ENCODE measurements around the gene TRIAP1. TPM values are rescaled to one million over a fixed set of nuclear protein-coding genes. Genes with fewer than 3 reads are reported as not detected.

TRIAP1 gene
- total and polyA plus RNA-seq, 4 experiments from 2014 or later, result 17.3 to 65.0 (median 34.5) TPM

DNA sequence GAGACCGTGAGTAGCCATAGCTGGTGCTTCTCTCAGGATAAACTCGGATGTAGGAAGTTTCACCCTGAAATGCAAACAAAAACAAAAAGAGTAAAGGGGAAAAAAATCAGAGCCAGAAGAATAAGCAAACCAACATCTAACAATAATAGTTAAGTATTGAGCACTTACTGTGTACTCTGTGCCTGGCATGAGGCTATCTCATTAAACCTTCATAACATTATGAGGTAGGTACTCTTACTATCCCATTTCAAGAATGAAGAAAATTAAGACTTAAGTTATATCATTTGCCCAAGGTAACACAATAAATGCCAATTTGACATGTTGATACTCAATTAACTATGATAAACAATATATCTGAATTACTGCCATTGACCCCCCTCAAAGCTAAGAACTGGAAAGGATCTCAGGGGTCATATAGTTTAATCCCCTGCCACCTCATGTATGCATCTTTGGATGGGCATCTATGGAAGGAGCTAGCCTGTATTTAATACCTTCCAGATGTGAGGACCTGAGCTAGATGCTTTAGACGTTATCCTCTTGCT is 16.0 kb upstream of the TRIAP1 start:
- intact Hi-C loops (cut with micrococcal nuclease), result no loop called here

GRCh38 chr12:120460157-120460556 is 14.0 kb upstream of the TRIAP1 start:
- H3K27me3 Mint-ChIP-seq, result no peaks in the 10 kb centered on the region
- no peaks in the 10 kb centered on the region for H3K4me1 ChIP-seq (ENCODE audit: insufficient read depth, low read length)
- H3K9me3 ChIP-seq (ENCODE audit: control insufficient read depth in 1 of 2, low read length in 2 of 2), result no peaks in the 10 kb centered on the region
- H3K27ac Mint-ChIP-seq, result no peak overlapping the region
- intact Hi-C loops (cut with micrococcal nuclease), result no loop called here
- no peaks in the 10 kb centered on the region for H3K27me3 ChIP-seq (ENCODE audit: insufficient read depth, low read length)
- peaks cover 58% of the 10 kb centered on the region for H3K36me3 ChIP-seq (ENCODE audit: insufficient read depth, low read length)
- ChIA-PET CTCF (ENCODE audit: partially characterized antibody) (interaction anchor here (1.0 to 19.4 kb wide), 4 partner anchors 9 to 36 kb away, joined by 3 to 187 read pairs (median 11); partner anchors contain the start of genes COX6A1, DYNLL1 and SRSF9), POLR2A (ENCODE audit: partially characterized antibody) (interaction anchor here (2.9 kb wide), 1 partner anchor 9 kb away, joined by 15 read pairs; the partner anchor contains the start of gene SRSF9)
- H3K9me3 Mint-ChIP-seq, result no peaks in the 10 kb centered on the region
- no peak overlapping the region for H3K27ac ChIP-seq (ENCODE audit: low read depth, low read length)
- DNase-seq, result no peak
- peaks cover 60 to 81% of the 10 kb centered on the region in 2 donors for H3K36me3 Mint-ChIP-seq
- H3K4me3 Mint-ChIP-seq, result no peak overlapping the region
- H3K4me1 Mint-ChIP-seq, result peaks cover under 1 to 16% (median 5%) of the 10 kb centered on the region in 4 donors
- H3K4me3 ChIP-seq (ENCODE audit: low read length in 2 of 2), result no peak overlapping the region

More for the DNA sequence above, 16.0 kb upstream of the TRIAP1 start:
- POLR2A ChIA-PET (ENCODE audit: partially characterized antibody), result interaction anchor here (2.0 to 2.2 kb wide), 2 partner anchors 34 to 170 kb away, joined by 4 to 8 read pairs; partner anchors contain the start of genes DYNLL1 and RNU4-2
- Histone ChIP-seq H3K27ac (ENCODE audit: low read depth, low read length) (no peak overlapping the region), H3K36me3 (ENCODE audit: insufficient read depth, low read length) (peaks cover 56% of the 10 kb centered on the region), H3K9me3 (ENCODE audit: control insufficient read depth in 1 of 2, low read length in 2 of 2) (no peaks in the 10 kb centered on the region), H3K4me1 (ENCODE audit: insufficient read depth, low read length) (peaks cover 15% of the 10 kb centered on the region), H3K27me3 (ENCODE audit: insufficient read depth, low read length) (no peaks in the 10 kb centered on the region), H3K4me3 (ENCODE audit: low read length in 2 of 2) (no peak overlapping the region)
- Mint-ChIP-seq H3K27me3 (no peaks in the 10 kb centered on the region), H3K27ac (peak overlapping the region in 2 of 7 donors; percentile 24 to 27), H3K9me3 (no peaks in the 10 kb centered on the region), H3K36me3 (peaks cover 57 to 83% of the 10 kb centered on the region in 2 donors), H3K4me1 (peaks cover 5 to 24% (median 16%) of the 10 kb centered on the region in 4 donors), H3K4me3 (no peak overlapping the region)
- DNase-seq, result no peak
- CTCF ChIA-PET (ENCODE audit: partially characterized antibody), result interaction anchor here (15.8 kb wide), 1 partner anchor 11 kb away, joined by 187 read pairs; the partner anchor contains the start of genes GATC and TRIAP1

DNA sequence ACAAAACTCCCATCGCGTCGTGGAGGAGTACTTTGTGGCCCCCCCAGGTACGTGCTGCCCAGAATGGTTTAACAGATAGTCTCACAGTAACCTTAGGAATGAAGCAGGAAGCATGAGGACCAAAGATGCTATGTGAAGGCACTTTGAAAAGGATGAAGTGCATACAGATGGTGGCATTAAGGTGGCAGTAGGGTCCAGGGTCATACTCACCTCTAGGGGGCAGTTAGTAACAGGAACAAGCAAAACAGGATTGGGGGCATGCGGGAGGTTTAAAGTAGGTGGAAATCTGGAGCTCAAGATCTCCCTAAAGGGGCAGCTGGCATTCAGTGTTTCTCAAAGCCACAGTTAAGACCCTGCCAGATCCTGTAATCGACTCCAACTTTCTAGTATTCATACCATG is 10.9 kb upstream of the TRIAP1 start:
- no peak for DNase-seq
- CTCF ChIA-PET (ENCODE audit: partially characterized antibody), result interaction anchor here (0.8 to 19.4 kb wide), 7 partner anchors 12 to 192 kb away, joined by 4 to 187 read pairs (median 5); partner anchors contain the start of genes COX6A1, GATC, POP5 and SRSF9
- peaks cover 35 to 60% of the 10 kb centered on the region in 2 donors for H3K36me3 Mint-ChIP-seq

GRCh38 chr12:120455302-120455701 is 9.1 kb upstream of the TRIAP1 start:
- intact Hi-C loops (cut with micrococcal nuclease), result no loop called here
- H3K27ac Mint-ChIP-seq, result peak overlapping the region in 2 of 7 donors; percentile 22 to 62
- H3K36me3 ChIP-seq (ENCODE audit: insufficient read depth, low read length), result peaks cover 34% of the 10 kb centered on the region
- H3K36me3 Mint-ChIP-seq, result peaks cover 27 to 52% of the 10 kb centered on the region in 2 donors
- H3K27me3 Mint-ChIP-seq, result no peaks in the 10 kb centered on the region
- H3K4me3 ChIP-seq (ENCODE audit: low read length in 2 of 2), result no peak overlapping the region
- peaks cover 0 to 11% (median 6%) of the 10 kb centered on the region in 4 donors for H3K4me1 Mint-ChIP-seq
- H3K27ac ChIP-seq (ENCODE audit: low read depth, low read length), result no peak overlapping the region
- no peaks in the 10 kb centered on the region for H3K9me3 ChIP-seq (ENCODE audit: control insufficient read depth in 1 of 2, low read length in 2 of 2)
- no peaks in the 10 kb centered on the region for H3K9me3 Mint-ChIP-seq
- no peak overlapping the region for H3K4me3 Mint-ChIP-seq
- peaks cover 13% of the 10 kb centered on the region for H3K4me1 ChIP-seq (ENCODE audit: insufficient read depth, low read length)
- POLR2A ChIA-PET (ENCODE audit: partially characterized antibody), result interaction anchor here (0.6 to 5.8 kb wide), 2 partner anchors 14 to 1601 kb away, joined by 3 to 28 read pairs; partner anchors contain the start of gene SRSF9
- H3K27me3 ChIP-seq (ENCODE audit: insufficient read depth, low read length), result no peaks in the 10 kb centered on the region
- no peak for DNase-seq
- CTCF ChIA-PET (ENCODE audit: partially characterized antibody), result interaction anchor here (19.4 kb wide), 1 partner anchor 14 kb away, joined by 187 read pairs; the partner anchor contains the start of gene SRSF9

More for the DNA sequence above, 10.9 kb upstream of the TRIAP1 start:
- no peaks in the 10 kb centered on the region for H3K9me3 Mint-ChIP-seq
- H3K4me1 ChIP-seq (ENCODE audit: insufficient read depth, low read length), result peaks cover 13% of the 10 kb centered on the region
- H3K27ac ChIP-seq (ENCODE audit: low read depth, low read length), result no peak overlapping the region
- intact Hi-C loops (cut with micrococcal nuclease), result no loop called here
- H3K36me3 ChIP-seq (ENCODE audit: insufficient read depth, low read length), result peaks cover 37% of the 10 kb centered on the region
- no peaks in the 10 kb centered on the region for H3K27me3 ChIP-seq (ENCODE audit: insufficient read depth, low read length)
- peak overlapping the region in 2 of 7 donors; percentile 3 to 73 for H3K27ac Mint-ChIP-seq
- no peak overlapping the region for H3K4me3 ChIP-seq (ENCODE audit: low read length in 2 of 2)
- POLR2A ChIA-PET (ENCODE audit: partially characterized antibody), result interaction anchor here (1.2 to 1.7 kb wide), 5 partner anchors 9 to 39 kb away, joined by 3 to 6 read pairs (median 5); partner anchors contain the start of genes COX6A1, DYNLL1 and SRSF9
- H3K4me3 Mint-ChIP-seq, result no peak overlapping the region
- no peaks in the 10 kb centered on the region for H3K9me3 ChIP-seq (ENCODE audit: control insufficient read depth in 1 of 2, low read length in 2 of 2)
- peaks cover 0 to 11% (median 6%) of the 10 kb centered on the region in 4 donors for H3K4me1 Mint-ChIP-seq
- no peaks in the 10 kb centered on the region for H3K27me3 Mint-ChIP-seq

DNA sequence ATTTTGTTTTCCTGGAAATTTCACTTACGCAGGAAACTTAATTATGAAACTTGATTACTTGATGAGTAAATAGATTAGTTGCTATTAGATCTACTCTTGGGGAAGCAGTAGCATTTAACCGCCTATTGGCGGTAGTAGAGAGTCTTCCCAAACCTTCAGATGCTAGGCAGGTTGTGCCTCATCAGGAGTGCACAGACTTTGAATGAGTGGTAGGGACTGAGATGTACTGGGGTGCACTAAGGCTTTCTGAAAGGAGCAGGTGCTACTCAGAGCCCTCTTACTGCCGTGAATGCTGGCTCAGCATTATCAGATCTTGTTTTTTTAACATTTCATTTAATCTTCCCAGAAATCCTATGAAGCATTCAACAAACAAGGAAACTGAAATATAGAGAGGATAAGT is 7.8 kb upstream of the TRIAP1 start:
- peaks cover 0 to 17% (median 8%) of the 10 kb centered on the region in 4 donors for H3K4me1 Mint-ChIP-seq
- peaks cover 13% of the 10 kb centered on the region for H3K4me1 ChIP-seq (ENCODE audit: insufficient read depth, low read length)
- no peaks in the 10 kb centered on the region for H3K9me3 ChIP-seq (ENCODE audit: control insufficient read depth in 1 of 2, low read length in 2 of 2)
- no peaks in the 10 kb centered on the region for H3K27me3 ChIP-seq (ENCODE audit: insufficient read depth, low read length)
- intact Hi-C loops (cut with micrococcal nuclease), result no loop called here
- peaks cover 17 to 46% of the 10 kb centered on the region in 2 donors for H3K36me3 Mint-ChIP-seq
- no peaks in the 10 kb centered on the region for H3K27me3 Mint-ChIP-seq
- H3K36me3 ChIP-seq (ENCODE audit: insufficient read depth, low read length), result peaks cover 27% of the 10 kb centered on the region
- H3K4me3 ChIP-seq (ENCODE audit: low read length in 2 of 2), result no peak overlapping the region
- H3K4me3 Mint-ChIP-seq, result no peak overlapping the region
- H3K9me3 Mint-ChIP-seq, result no peaks in the 10 kb centered on the region
- H3K27ac Mint-ChIP-seq, result peak overlapping the region in 3 of 7 donors; percentile 5 to 65 (median 55)
- CTCF ChIA-PET (ENCODE audit: partially characterized antibody), result interaction anchor here (0.6 to 19.4 kb wide), 8 partner anchors 11 to 195 kb away, joined by 3 to 187 read pairs (median 4); partner anchors contain the start of genes POP5 and SRSF9
- H3K27ac ChIP-seq (ENCODE audit: low read depth, low read length), result no peak overlapping the region
- DNase-seq, result peak; percentile 33 to 46 (median 37)
- POLR2A ChIA-PET (ENCODE audit: partially characterized antibody), result interaction anchor here (0.9 to 5.8 kb wide), 2 partner anchors 10 to 15 kb away, joined by 3 to 28 read pairs; partner anchors contain the start of gene SRSF9

- POLR2A ChIA-PET (ENCODE audit: partially characterized antibody), result interaction anchor here (0.8 to 5.8 kb wide), 5 partner anchors 9 to 80 kb away, joined by 3 to 28 read pairs (median 3); partner anchors contain the start of gene SRSF9
- H3K9me3 ChIP-seq (ENCODE audit: control insufficient read depth in 1 of 2, low read length in 2 of 2), result no peaks in the 10 kb centered on the region
- H3K4me3 ChIP-seq (ENCODE audit: low read length in 2 of 2), result no peak overlapping the region
- peaks cover 0 to 18% (median 8%) of the 10 kb centered on the region in 4 donors for H3K4me1 Mint-ChIP-seq
- H3K36me3 ChIP-seq (ENCODE audit: insufficient read depth, low read length), result peaks cover 23% of the 10 kb centered on the region
- H3K27me3 Mint-ChIP-seq, result no peaks in the 10 kb centered on the region
- H3K27ac Mint-ChIP-seq, result peak overlapping the region in 6 of 7 donors; percentile 5 to 73 (median 47)
- no peak overlapping the region for H3K4me3 Mint-ChIP-seq
- CTCF ChIA-PET (ENCODE audit: partially characterized antibody), result interaction anchor here (0.7 to 19.4 kb wide), 10 partner anchors 10 to 196 kb away, joined by 3 to 187 read pairs (median 4); partner anchors contain the start of genes POP5 and SRSF9
- H3K27me3 ChIP-seq (ENCODE audit: insufficient read depth, low read length), result no peaks in the 10 kb centered on the region
- peaks cover 11 to 39% of the 10 kb centered on the region in 2 donors for H3K36me3 Mint-ChIP-seq
- H3K9me3 Mint-ChIP-seq, result no peaks in the 10 kb centered on the region
- no peak for DNase-seq
- peaks cover 13% of the 10 kb centered on the region for H3K4me1 ChIP-seq (ENCODE audit: insufficient read depth, low read length)
- H3K27ac ChIP-seq (ENCODE audit: low read depth, low read length), result no peak overlapping the region
- intact Hi-C loops (cut with micrococcal nuclease), result no loop called here
Measured at GRCh38 chr12:120453060-120453750, 7.0 kb upstream of the TRIAP1 start.
